ENCODE results near the gene RAB37. TPM values are rescaled to one million over a fixed set of nuclear protein-coding genes. Genes with fewer than 3 reads are reported as not detected.

The RAB37 gene
- total RNA-seq, 3 donors from 2014 or later (not counting 1 experiment from before 2014, with no cell fraction given): 150 to 184 (median 169) TPM

DNA sequence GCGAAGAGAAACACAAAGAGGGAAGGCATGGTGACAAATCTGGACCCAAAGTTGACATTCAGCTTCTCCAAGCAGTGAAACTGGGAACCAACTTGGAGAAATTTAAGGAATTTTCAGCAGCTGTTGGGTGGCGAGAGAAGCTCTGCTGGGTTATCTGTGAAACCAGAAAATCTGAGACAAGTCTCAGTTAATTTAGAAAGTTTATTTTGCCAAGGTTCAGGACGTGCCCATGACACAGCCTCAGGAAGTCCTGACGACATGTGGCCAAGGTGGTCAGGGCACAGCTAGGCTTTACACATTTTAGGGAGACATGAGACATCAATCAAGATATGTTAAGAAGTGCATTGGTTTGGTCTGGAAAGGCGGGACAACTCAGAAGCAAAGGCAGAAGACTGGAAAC, 13.2 kb upstream of the RAB37 start:
- Mint-ChIP-seq H3K27ac (no peak overlapping the region), H3K4me3 (no peak overlapping the region), H3K9me3 (no peaks in the 10 kb centered on the region), H3K36me3 (no peaks in the 10 kb centered on the region), H3K27me3 (ENCODE audit: low read depth in 2 of 2) (peaks cover 3 to 7% of the 10 kb centered on the region in 2 donors), H3K4me1 (peaks cover 32 to 34% of the 10 kb centered on the region in 2 donors)
- H3K4me1 ChIP-seq (ENCODE audit: control insufficient read depth, insufficient read depth, low read length): peaks cover 18% of the 10 kb centered on the region
- intact Hi-C loops (cut with micrococcal nuclease): no loop called here
- no peaks in the 10 kb centered on the region for H3K9me3 ChIP-seq (ENCODE audit: control insufficient read depth, insufficient read depth, low read length)
- no peak for ATAC-seq
- H3K27ac ChIP-seq (ENCODE audit: low read length): no peak overlapping the region
- no peaks in the 10 kb centered on the region for H3K36me3 ChIP-seq (ENCODE audit: control insufficient read depth, insufficient read depth, low read length)
- H3K27me3 ChIP-seq (ENCODE audit: control insufficient read depth, insufficient read depth, low read length): no peaks in the 10 kb centered on the region
- no peak for TF ChIP-seq CTCF (IDR thresholded peaks at IDR 0.05)
- no peak for DNase-seq
- WGBS (ENCODE audit: insufficient coverage): 63% methylated on average over 5 of the region's 5 CpGs
- no peak overlapping the region for H3K4me3 ChIP-seq (ENCODE audit: low read length)

DNA sequence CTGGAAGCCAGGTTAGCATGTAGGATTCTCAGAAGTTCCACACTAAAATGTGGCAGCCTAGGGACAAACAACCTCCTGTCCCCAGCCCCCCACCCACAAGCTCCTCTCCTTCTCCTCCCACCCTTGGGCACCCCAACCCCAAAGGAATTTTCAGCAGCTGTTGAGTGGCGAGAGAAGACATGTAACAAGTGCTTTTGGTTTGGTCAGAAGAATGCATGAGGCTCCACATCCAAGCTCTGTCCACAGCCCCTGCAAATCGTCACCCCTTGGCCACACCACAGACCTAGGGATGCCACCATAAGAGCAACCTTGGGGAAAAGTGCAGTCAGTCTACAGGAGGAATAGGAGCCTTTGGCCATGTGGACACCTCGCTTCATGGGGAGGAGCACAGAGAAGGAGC, 11.9 kb upstream of the RAB37 start:
- no peaks in the 10 kb centered on the region for H3K9me3 ChIP-seq (ENCODE audit: control insufficient read depth, insufficient read depth, low read length)
- WGBS (ENCODE audit: insufficient coverage): 100% methylated on average over 3 of the region's 3 CpGs
- Mint-ChIP-seq H3K27me3 (ENCODE audit: low read depth in 2 of 2) (peaks cover 3 to 7% of the 10 kb centered on the region in 2 donors), H3K9me3 (no peaks in the 10 kb centered on the region), H3K27ac (no peak overlapping the region), H3K4me3 (no peak overlapping the region), H3K36me3 (no peaks in the 10 kb centered on the region), H3K4me1 (peaks cover 29% of the 10 kb centered on the region in 2 donors)
- no peak overlapping the region for H3K4me3 ChIP-seq (ENCODE audit: low read length)
- peaks cover 27% of the 10 kb centered on the region for H3K4me1 ChIP-seq (ENCODE audit: control insufficient read depth, insufficient read depth, low read length)
- H3K36me3 ChIP-seq (ENCODE audit: control insufficient read depth, insufficient read depth, low read length): no peaks in the 10 kb centered on the region
- H3K27me3 ChIP-seq (ENCODE audit: control insufficient read depth, insufficient read depth, low read length): no peaks in the 10 kb centered on the region
- intact Hi-C loops (cut with micrococcal nuclease): no loop called here
- H3K27ac ChIP-seq (ENCODE audit: low read length): no peak overlapping the region
- no peak for TF ChIP-seq CTCF (IDR thresholded peaks at IDR 0.05)
- ATAC-seq: no peak
- DNase-seq: no peak

- H3K4me1 ChIP-seq (ENCODE audit: control insufficient read depth, insufficient read depth, low read length): peaks cover 47% of the 10 kb centered on the region
- H3K27ac ChIP-seq (ENCODE audit: low read length): no peak overlapping the region
- TF ChIP-seq CTCF (IDR thresholded peaks at IDR 0.05): no peak
- H3K9me3 ChIP-seq (ENCODE audit: control insufficient read depth, insufficient read depth, low read length): no peaks in the 10 kb centered on the region
- Mint-ChIP-seq H3K9me3 (no peaks in the 10 kb centered on the region), H3K4me3 (no peak overlapping the region), H3K27me3 (ENCODE audit: low read depth in 2 of 2) (no peaks in the 10 kb centered on the region), H3K27ac (no peak overlapping the region), H3K36me3 (no peaks in the 10 kb centered on the region), H3K4me1 (peaks cover 9 to 12% of the 10 kb centered on the region in 2 donors)
- no peak for DNase-seq
- WGBS (ENCODE audit: insufficient coverage): 95% methylated on average over 3 of the region's 3 CpGs
- intact Hi-C loops (cut with micrococcal nuclease): no loop called here
- H3K36me3 ChIP-seq (ENCODE audit: control insufficient read depth, insufficient read depth, low read length): no peaks in the 10 kb centered on the region
- no peaks in the 10 kb centered on the region for H3K27me3 ChIP-seq (ENCODE audit: control insufficient read depth, insufficient read depth, low read length)
- no peak for ATAC-seq
- no peak overlapping the region for H3K4me3 ChIP-seq (ENCODE audit: low read length)
Measured at GRCh38 chr17:74728033-74728701, 8.9 kb upstream of the RAB37 start.

- no peaks in the 10 kb centered on the region for H3K27me3 Mint-ChIP-seq (ENCODE audit: low read depth in 2 of 2)
- peaks cover 5% of the 10 kb centered on the region for H3K9me3 ChIP-seq (ENCODE audit: control insufficient read depth, insufficient read depth, low read length)
- H3K4me3 Mint-ChIP-seq: no peak overlapping the region
- H3K36me3 Mint-ChIP-seq: no peaks in the 10 kb centered on the region
- H3K27ac Mint-ChIP-seq: no peak overlapping the region
- H3K4me1 Mint-ChIP-seq: peaks cover 9 to 10% of the 10 kb centered on the region in 2 donors
- DNase-seq: no peak
- intact Hi-C loops (cut with micrococcal nuclease): no loop called here
- H3K36me3 ChIP-seq (ENCODE audit: control insufficient read depth, insufficient read depth, low read length): no peaks in the 10 kb centered on the region
- H3K4me1 ChIP-seq (ENCODE audit: control insufficient read depth, insufficient read depth, low read length): peaks cover 50% of the 10 kb centered on the region
- H3K9me3 Mint-ChIP-seq: no peaks in the 10 kb centered on the region
- 94% methylated on average over 3 of the region's 3 CpGs for WGBS (ENCODE audit: insufficient coverage)
- ATAC-seq: no peak
- no peaks in the 10 kb centered on the region for H3K27me3 ChIP-seq (ENCODE audit: control insufficient read depth, insufficient read depth, low read length)
- no peak overlapping the region for H3K27ac ChIP-seq (ENCODE audit: low read length)
- TF ChIP-seq CTCF (IDR thresholded peaks at IDR 0.05): no peak
- no peak overlapping the region for H3K4me3 ChIP-seq (ENCODE audit: low read length)
Measured at GRCh38 chr17:74728702-74729075, 8.4 kb upstream of the RAB37 start.

All from natural killer cell (primary cell).